ENCODE results near the gene GLUD1. TPM values are rescaled to one million over a fixed set of nuclear protein-coding genes. Genes with fewer than 3 reads are reported as not detected.
"Not testable (repeated sequence)": the region's sequence is repeated elsewhere in the genome, so short reads cannot be mapped to it uniquely, and the experiment has no call there.

The GLUD1 gene
- total RNA-seq, 1 experiment from 2014 or later: 67.9 TPM

- Histone ChIP-seq H2AFZ (ENCODE audit: low read length) (no peak overlapping the region), H3K4me2 (ENCODE audit: low read length) (no peak overlapping the region), H3K36me3 (ENCODE audit: low read depth, low read length) (peaks cover 12% of the 10 kb centered on the region; the same call in 1 of the 2 replicates), H3K27me3 (ENCODE audit: low read length) (no peaks in the 10 kb centered on the region), H3K9ac (ENCODE audit: low read length) (no peak overlapping the region), H3K27ac (ENCODE audit: low read length) (no peak overlapping the region), H3K4me1 (ENCODE audit: insufficient read depth, low read length) (no peaks in the 10 kb centered on the region), H3K9me2 (replicated peaks; ENCODE audit: low read length) (no peaks in the 10 kb centered on the region), H4K20me1 (ENCODE audit: low read length) (no peaks in the 10 kb centered on the region), H3K79me2 (ENCODE audit: low read length) (no peaks in the 10 kb centered on the region), H3K9me3 (ENCODE audit: low read length) (no peaks in the 10 kb centered on the region), H3F3A (ENCODE audit: low read length, unreplicated experiment) (no peaks in the 10 kb centered on the region), H3K4me3 (ENCODE audit: low read length) (no peak overlapping the region)
- TF ChIP-seq, protein P1, sequence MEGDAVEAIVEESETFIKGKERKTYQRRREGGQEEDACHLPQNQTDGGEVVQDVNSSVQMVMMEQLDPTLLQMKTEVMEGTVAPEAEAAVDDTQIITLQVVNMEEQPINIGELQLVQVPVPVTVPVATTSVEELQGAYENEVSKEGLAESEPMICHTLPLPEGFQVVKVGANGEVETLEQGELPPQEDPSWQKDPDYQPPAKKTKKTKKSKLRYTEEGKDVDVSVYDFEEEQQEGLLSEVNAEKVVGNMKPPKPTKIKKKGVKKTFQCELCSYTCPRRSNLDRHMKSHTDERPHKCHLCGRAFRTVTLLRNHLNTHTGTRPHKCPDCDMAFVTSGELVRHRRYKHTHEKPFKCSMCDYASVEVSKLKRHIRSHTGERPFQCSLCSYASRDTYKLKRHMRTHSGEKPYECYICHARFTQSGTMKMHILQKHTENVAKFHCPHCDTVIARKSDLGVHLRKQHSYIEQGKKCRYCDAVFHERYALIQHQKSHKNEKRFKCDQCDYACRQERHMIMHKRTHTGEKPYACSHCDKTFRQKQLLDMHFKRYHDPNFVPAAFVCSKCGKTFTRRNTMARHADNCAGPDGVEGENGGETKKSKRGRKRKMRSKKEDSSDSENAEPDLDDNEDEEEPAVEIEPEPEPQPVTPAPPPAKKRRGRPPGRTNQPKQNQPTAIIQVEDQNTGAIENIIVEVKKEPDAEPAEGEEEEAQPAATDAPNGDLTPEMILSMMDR (conservative IDR thresholded peaks at IDR 0.05; ENCODE audit: low read depth, low read length): no peak
- TF ChIP-seq EZH2phosphoT487 (IDR thresholded peaks at IDR 0.05; ENCODE audit: borderline replicate concordance, low read length) (no peak), EZH2 (IDR thresholded peaks at IDR 0.05; ENCODE audit: low read length, unreplicated experiment) (no peak)
- ATAC-seq (no peak), DNase-seq (no peak)
- intact Hi-C loops (cut with micrococcal nuclease): no loop called here
- POLR2A ChIA-PET (ENCODE audit: unreplicated experiment): no interaction called here
- CTCF ChIA-PET: no interaction called here
- no TSS peak for BruUV-seq (replicated peaks)
Observed at GRCh38 chr10:87053577-87054181, 41.0 kb downstream of the GLUD1 start.

DNA sequence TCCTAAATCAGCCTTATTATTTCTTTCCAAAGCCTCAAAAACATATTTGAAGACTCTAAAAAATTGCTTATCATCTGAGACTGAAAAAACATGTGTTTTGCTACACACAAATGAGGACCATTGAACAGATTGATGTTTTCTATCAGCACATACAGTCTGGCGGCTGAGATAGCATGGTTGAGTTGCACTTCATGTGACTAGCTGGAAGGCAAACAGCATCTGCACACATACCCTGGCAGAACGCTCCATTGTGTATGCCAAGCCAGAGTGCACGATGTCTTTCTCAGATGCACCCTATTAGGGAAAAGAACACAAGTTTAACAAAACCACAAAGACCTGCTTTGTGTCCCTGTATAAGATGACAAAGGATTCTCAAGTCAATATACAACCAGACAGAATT lies 41.5 kb downstream of the GLUD1 start:
- Histone ChIP-seq H3K9me3 (ENCODE audit: low read length) (no peaks in the 10 kb centered on the region), H3K27me3 (ENCODE audit: low read length) (no peaks in the 10 kb centered on the region), H3K36me3 (ENCODE audit: low read depth, low read length) (peaks cover 12% of the 10 kb centered on the region; the same call in 1 of the 2 replicates), H3K27ac (ENCODE audit: low read length) (no peak overlapping the region), H3K4me1 (ENCODE audit: insufficient read depth, low read length) (no peaks in the 10 kb centered on the region), H3K4me3 (ENCODE audit: low read length) (no peak overlapping the region), H3K4me2 (ENCODE audit: low read length) (no peak overlapping the region), H4K20me1 (ENCODE audit: low read length) (no peaks in the 10 kb centered on the region), H3F3A (ENCODE audit: low read length, unreplicated experiment) (no peaks in the 10 kb centered on the region), H2AFZ (ENCODE audit: low read length) (no peak overlapping the region), H3K9ac (ENCODE audit: low read length) (no peak overlapping the region), H3K9me2 (replicated peaks; ENCODE audit: low read length) (no peaks in the 10 kb centered on the region), H3K79me2 (ENCODE audit: low read length) (no peaks in the 10 kb centered on the region)
- intact Hi-C loops (cut with micrococcal nuclease): no loop called here
- POLR2A ChIA-PET (ENCODE audit: unreplicated experiment): no interaction called here
- ATAC-seq (no peak), DNase-seq (no peak)
- CTCF ChIA-PET: no interaction called here
- BruUV-seq (replicated peaks): no TSS peak
- no peak for TF ChIP-seq EZH2 (IDR thresholded peaks at IDR 0.05; ENCODE audit: low read length, unreplicated experiment)
- TF ChIP-seq, protein P1 (conservative IDR thresholded peaks at IDR 0.05; ENCODE audit: low read depth, low read length): no peak
- TF ChIP-seq EZH2phosphoT487 (IDR thresholded peaks at IDR 0.05; ENCODE audit: borderline replicate concordance, low read length): no peak

DNA sequence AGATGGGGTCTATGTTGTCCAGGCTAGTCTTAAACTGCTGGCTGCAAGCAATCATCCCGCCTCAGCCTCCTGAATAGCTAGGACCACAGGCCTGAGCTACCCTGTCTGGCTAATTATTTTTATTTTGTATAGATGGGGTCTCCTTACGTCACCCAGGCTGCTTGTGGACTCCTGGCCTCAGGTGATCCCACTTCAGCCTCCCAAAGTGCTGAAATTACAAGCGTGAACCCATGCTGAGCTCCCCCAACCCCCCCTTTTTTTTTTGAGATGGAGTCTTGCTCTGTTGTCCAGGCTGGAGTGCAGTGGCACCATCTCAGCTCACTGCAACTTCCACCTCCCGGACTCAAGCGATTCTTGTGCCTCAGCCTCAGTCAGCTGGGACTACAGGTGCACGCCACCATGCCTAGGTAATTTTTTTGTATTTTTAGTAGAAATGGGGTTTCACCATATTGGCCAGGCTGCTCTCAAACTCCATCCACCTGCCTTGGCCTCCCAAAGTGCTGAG lies 49.2 kb downstream of the GLUD1 start:
- no peaks in the 10 kb centered on the region for H4K20me1 ChIP-seq (ENCODE audit: low read length)
- ChIA-PET CTCF (no interaction called here), POLR2A (ENCODE audit: unreplicated experiment) (no interaction called here)
- no peak overlapping the region for H3K27ac ChIP-seq (ENCODE audit: low read length)
- intact Hi-C loops (cut with micrococcal nuclease): no loop called here
- no peak overlapping the region for H3K9ac ChIP-seq (ENCODE audit: low read length)
- H3K36me3 ChIP-seq (ENCODE audit: low read depth, low read length): no peaks in the 10 kb centered on the region; the same call in 1 of the 2 replicates
- no peak overlapping the region for H3K4me2 ChIP-seq (ENCODE audit: low read length)
- ATAC-seq (no peak), DNase-seq (no peak)
- no peaks in the 10 kb centered on the region for H3K9me3 ChIP-seq (ENCODE audit: low read length)
- H2AFZ ChIP-seq (ENCODE audit: low read length): no peak overlapping the region
- H3K27me3 ChIP-seq (ENCODE audit: low read length): no peaks in the 10 kb centered on the region
- H3K79me2 ChIP-seq (ENCODE audit: low read length): no peaks in the 10 kb centered on the region
- H3K9me2 ChIP-seq (replicated peaks; ENCODE audit: low read length): no peaks in the 10 kb centered on the region
- TF ChIP-seq, protein P1 (conservative IDR thresholded peaks at IDR 0.05; ENCODE audit: low read depth, low read length): no peak
- H3K4me1 ChIP-seq (ENCODE audit: insufficient read depth, low read length): no peaks in the 10 kb centered on the region
- H3F3A ChIP-seq (ENCODE audit: low read length, unreplicated experiment): no peaks in the 10 kb centered on the region
- BruUV-seq (replicated peaks): no TSS peak
- no peak overlapping the region for H3K4me3 ChIP-seq (ENCODE audit: low read length)

- H4K20me1 ChIP-seq (ENCODE audit: low read length); H3K9me2 ChIP-seq (replicated peaks; ENCODE audit: low read length); CTCF ChIA-PET; H3K36me3 ChIP-seq (ENCODE audit: low read depth, low read length); POLR2A ChIA-PET (ENCODE audit: unreplicated experiment); H3K4me3 ChIP-seq (ENCODE audit: low read length); H3K4me2 ChIP-seq (ENCODE audit: low read length); H3K9me3 ChIP-seq (ENCODE audit: low read length); H3K79me2 ChIP-seq (ENCODE audit: low read length); BruUV-seq (replicated peaks); H3F3A ChIP-seq (ENCODE audit: low read length, unreplicated experiment); H3K27ac ChIP-seq (ENCODE audit: low read length); H2AFZ ChIP-seq (ENCODE audit: low read length); H3K9ac ChIP-seq (ENCODE audit: low read length); intact Hi-C loops (cut with micrococcal nuclease); ATAC-seq; H3K4me1 ChIP-seq (ENCODE audit: insufficient read depth, low read length); DNase-seq; H3K27me3 ChIP-seq (ENCODE audit: low read length): not testable (repeated sequence)
Observed at GRCh38 chr10:87043579-87043978, 51.1 kb downstream of the GLUD1 start.
